ENCODE results near the gene MDFI.

MDFI gene

DNA sequence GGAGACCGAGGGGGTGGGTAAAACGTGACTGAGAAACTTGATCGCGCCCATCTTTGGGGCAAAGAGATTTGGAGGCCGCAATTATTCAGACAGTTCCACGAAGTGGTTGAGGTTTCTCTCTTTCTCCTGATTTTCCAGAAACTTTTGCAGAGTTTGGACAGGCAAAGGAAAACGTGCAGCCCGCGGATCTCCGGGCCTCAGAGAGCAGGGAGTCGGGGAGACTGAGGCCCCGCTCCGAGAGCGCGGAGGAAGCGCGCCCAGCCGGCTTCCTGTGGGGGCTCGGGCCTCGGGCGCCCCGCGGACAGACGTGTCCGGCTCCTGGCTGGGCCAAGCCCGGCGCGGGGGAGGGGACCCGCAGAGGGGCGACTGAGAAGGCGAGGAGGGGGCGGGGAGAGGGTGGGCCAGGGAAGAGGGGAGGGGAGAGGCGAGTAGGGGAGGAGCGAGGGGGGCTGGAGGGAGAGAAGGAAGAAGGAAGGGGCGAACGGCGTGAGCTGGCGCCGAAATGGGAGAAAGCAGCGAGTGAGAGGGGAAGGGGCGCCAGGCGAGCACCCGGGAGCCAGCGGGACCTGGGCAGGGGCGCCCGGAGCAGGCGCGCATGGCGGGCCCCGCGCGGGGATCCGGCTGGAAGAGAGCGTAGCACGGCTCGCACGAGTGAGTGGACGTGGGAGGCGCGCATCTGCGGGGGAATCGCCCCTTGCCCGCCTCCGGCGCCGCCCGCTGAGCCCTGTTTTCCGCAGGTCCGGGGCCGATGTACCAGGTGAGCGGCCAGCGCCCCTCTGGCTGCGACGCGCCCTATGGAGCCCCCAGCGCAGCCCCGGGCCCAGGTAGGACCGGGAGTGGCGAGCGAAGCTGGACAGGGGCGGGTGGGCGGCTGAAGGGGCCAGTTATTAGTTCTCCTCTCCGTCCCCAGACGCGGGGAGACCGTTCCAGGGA lies at the start of gene MDFI:
Gene MDFI (plus strand): TSS at position 467 of the 933 bp plus-strand sequence. CDS start 282 bp downstream, at position 749.
- no peak for DNase-seq

- DNase-seq = no peak
These were observed 49.0 kb upstream of the MDFI start for GRCh38 chr6:41589223-41589622.

- DNase-seq = no peak
These were observed 48.3 kb upstream of the MDFI start for GRCh38 chr6:41589636-41590622.

DNA sequence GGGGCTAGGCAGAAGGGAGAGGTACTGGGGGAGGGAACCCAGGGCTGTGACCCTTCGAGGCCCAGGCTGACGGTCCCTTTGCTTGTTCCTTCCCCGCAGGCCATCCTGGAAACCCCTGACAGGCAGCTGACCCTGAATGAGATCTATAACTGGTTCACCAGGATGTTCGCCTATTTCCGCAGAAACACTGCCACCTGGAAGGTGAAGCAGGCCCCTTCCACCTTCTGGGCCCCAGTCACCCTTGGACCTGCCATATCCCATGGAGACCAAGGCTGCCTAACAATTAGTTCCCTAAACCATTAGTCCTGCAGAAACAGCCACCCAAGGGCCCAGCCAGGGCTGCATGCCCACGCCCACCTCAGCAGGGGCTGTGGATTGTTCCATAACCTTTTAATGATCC lies 47.1 kb upstream of the MDFI start:
- no peak for DNase-seq

- peak; percentile 82 for DNase-seq
These were observed 46.3 kb upstream of the MDFI start for GRCh38 chr6:41591859-41592502.

DNA sequence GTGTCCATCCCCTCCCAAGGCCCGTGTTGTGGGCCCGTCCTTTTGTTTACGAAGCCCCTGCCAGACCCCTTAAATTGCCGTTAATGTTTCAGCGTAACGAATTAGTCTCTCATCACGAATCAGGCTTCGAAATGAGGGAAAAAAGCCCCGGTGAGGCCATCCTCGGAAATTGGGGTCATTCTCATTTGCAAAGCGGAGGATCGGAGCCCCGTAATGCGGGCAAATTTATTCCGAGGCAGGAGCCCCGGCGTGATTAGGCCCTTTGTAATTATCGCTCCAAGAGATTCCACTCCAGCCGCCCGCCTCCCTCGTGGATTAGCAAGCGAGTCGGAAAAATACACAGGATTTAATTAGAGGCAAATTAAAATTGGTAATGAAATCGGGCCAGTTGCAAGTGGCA lies 44.9 kb upstream of the MDFI start:
- DNase-seq = no peak

- DNase-seq = no peak
These were observed 44.4 kb upstream of the MDFI start for GRCh38 chr6:41593839-41594238.

DNA sequence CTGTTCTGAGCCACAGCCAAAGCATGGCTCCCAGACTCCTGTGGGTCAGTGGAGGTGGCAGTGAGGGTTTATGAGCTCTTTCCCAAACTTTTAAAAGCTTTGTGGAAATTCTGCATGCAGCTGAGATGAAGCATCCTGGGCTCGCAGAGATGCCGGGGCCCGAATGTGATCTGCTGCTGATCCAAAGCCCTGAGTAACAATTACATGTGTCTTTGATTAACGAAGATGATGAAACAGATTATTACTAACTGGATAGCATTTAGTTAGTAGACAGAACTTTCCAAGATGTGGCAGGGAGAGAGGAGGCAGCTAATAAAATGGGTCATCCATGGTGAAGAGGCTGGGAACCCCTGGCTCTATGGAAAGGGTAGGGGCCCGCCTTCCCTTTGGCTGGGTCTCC lies 43.9 kb upstream of the MDFI start:
- no peak for DNase-seq

DNA sequence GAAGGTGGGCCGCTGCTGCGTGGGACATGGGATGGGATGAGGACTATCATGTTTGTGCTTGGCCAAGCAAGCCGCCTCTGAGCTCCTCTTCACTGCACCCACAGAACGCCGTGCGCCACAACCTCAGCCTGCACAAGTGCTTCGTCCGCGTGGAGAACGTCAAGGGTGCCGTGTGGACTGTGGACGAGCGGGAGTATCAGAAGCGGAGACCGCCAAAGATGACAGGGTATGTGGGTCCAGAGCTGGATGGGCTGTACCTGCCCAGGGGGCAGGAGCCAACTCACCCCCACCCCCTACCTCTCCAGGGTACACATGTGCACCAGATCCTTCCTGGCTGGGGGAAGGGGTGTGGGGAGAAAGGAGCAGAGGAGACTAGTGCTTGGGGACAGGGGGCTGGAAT lies 43.5 kb upstream of the MDFI start:
- DNase-seq = no peak

DNA sequence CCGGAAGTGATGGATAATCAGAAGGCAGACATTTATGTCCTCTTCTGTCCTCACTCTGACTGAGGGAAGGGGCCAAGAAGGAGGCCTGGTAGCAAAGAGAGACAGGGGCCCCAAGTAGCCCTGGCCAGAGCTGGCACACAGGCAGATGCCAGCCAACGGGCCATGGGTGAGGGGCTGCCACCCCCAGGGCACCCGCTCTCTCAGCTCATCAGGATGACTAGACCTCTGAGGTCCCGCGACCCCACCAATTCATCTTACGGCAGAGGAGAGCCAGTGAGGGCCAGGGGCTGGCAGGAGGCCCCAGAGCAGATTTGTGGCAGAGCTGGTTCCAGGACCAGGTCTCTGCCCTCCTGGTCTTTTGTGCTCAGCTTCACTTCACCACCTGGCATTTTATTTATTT lies 43.1 kb upstream of the MDFI start:
- no peak for DNase-seq

DNA sequence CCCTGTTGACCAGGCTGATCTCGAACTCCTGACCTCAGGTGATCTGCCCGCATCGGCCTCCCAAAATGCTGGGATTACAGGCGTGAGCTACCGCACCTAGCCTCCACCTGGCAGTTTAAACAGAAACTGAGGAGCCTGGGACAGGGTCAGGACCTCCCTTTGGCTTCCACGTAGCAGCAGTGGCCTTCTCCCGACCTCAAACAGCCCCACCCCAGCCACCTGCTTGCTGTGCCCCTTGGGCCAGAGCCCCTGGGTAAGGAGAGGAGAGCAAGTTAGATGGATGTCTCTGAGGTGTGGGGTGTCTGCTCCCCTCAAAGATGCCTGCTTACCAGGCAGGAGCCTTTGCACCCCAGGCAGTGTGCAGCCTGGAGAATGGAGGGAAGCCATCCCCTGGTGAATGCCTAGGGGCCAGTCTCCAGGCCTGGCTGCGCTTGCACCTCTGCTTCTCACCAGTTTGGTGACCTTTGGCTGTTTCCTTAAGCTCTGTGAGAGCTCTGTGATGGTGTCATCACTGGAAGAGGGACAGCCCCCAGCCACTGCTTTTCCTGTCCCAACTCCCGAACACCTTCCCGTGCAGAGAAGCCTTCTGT lies 42.1 kb upstream of the MDFI start:
- DNase-seq = no peak

DNA sequence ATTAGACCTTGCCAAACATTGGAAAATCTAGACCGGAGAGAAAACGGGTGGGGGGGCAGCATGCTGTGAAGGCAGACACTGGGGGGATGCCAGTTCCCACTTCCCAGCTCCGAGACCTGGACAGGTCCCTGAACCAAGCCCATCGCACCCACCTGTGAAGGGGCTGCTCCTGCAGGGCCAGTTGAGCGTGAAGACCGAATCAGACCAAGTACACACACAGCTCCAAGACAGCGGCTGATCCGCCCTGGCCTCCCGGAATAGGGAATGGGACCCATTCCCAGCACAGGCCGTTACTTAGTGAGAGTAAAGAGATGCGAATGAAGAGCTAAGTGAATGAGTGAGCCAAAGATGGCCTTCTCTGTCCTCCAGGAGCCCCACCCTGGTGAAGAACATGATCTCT lies 41.5 kb upstream of the MDFI start:
- DNase-seq = no peak

- DNase-seq = no peak
These were observed 40.8 kb upstream of the MDFI start for GRCh38 chr6:41597246-41598000.

DNA sequence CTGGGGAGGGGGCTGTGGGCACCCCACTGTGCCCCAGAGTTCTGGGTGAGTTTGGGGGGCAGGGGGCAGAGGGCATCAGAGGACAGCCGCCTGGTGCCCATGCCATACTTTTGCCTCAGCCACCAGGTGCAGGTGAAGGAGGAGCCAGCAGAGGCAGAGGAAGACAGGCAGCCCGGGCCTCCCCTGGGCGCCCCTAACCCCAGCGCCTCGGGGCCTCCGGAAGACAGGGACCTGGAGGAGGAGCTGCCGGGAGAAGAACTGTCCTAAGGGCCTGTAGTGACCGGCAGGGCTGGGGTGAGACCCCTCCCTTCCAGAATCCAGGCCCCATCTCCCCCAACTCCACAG lies 39.6 kb upstream of the MDFI start:
- no peak for DNase-seq

DNA sequence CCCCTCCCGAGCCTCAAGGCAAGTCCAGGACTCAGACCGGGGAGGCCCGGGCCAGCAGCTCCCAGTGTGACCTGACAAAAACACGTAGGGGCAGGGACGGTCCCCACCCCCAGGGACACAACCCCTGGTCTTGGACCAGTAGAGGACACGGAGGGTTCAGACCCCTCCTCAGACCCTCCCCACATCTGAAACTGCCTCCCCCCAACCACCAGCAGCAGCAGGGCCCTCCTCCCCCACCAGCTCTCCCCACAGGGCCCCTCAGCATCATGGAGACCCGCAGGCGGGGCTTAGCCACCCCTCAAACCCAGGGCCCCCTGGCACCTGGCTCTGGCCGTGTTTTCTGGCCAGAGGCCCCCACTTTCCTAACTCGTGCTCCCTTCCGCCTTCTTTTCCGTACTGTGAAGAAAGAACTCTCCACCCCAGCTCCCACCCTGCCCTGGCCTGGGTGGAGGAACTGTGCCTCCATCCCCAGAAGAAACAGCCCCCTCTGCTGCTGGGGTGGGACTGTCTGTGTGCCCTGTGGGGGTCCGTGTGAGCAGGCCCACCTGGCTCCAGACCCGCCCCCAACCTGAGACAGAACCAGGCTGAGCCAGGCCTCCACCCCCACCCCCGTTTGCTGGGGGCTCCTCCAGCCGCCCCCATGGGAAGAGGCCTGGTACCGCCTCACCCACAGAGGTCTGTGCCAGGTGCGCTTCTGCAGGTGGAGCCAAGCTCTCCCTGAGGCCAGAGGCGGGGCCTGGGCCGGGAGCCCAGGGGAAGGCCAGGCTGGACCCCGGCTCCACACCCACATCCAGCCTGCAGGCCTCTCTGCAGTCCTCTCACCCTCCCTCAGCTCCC lies 39.0 kb upstream of the MDFI start:
- DNase-seq = no peak

DNA sequence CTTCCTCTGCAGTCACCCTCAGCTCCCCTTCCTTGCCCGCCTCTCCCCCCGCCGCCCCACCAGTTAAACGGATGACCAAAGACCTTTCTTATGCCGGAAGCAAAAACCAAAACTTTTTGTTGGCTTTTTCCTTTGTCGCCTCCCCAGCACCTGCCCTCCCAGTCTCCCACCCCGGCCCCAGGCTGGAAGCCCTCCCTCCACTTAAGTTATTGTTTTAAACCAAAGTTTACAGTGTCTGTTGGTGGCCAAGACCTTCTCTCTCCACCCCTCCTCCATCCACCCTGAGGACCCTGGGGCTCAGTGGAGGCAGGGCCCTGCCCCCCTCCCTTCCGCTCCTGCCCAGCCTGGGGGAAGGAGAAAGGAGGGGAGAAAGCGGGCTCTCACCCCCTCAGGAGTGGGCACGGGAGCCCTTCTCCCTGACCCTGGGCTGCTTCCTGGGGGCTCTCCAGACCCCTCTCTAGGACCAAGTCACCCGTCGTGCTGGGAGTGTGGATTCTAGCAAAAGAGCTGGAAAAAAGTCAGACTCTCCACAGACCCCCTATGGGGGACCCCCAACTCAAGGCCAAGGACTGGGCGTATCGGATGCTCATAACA lies 38.3 kb upstream of the MDFI start:
- DNase-seq = no peak

GRCh38 chr6:41600499-41601247 lies 37.6 kb upstream of the MDFI start:
- no peak for DNase-seq

- DNase-seq = no peak
These were observed 37.1 kb upstream of the MDFI start for GRCh38 chr6:41601248-41601549.

- DNase-seq = no peak
These were observed 35.9 kb upstream of the MDFI start for GRCh38 chr6:41602422-41602743.

Measured in activated CD4-positive, alpha-beta T cell treated with anti-CD3 and anti-CD28 coated beads, Interleukin-2, Interleukin-6, amounts not matched to agents 100 ng/mL and 50 ng/mL, durations not matched to agents 16 hours and 8 hours (primary cell).